ENCODE results near the gene MCM3AP. TPM values are rescaled to one million over a fixed set of nuclear protein-coding genes. Genes with fewer than 3 reads are reported as not detected.
"Not testable (repeated sequence)": the region's sequence is repeated elsewhere in the genome, so short reads cannot be mapped to it uniquely, and the experiment has no call there.

MCM3AP gene
- total RNA-seq, 2 donors from 2014 or later: 52.4 to 66.4 TPM

- intact Hi-C loops (cut with DNase I): loop anchor here in 1 of 2 donors (10.0 kb wide), 1 partner anchor 108 kb away; no protein-coding TSS in a partner anchor
- no peak for ATAC-seq
- no peak for DNase-seq
These were observed 32.6 kb downstream of the MCM3AP start for GRCh38 chr21:46252840-46253239.

- intact Hi-C loops (cut with DNase I): loop anchor here in 1 of 2 donors (10.0 kb wide), 1 partner anchor 105 kb away; no protein-coding TSS in a partner anchor
- ATAC-seq (no peak), DNase-seq (no peak)
These were observed 35.2 kb downstream of the MCM3AP start for GRCh38 chr21:46250146-46250725.

GRCh38 chr21:46248827-46249226 lies 36.6 kb downstream of the MCM3AP start:
- DNase-seq (no peak), ATAC-seq (no peak)
- intact Hi-C loops (cut with DNase I): no loop called here

GRCh38 chr21:46248422-46248782 lies 37.0 kb downstream of the MCM3AP start:
- intact Hi-C loops (cut with DNase I): no loop called here
- no peak for ATAC-seq
- DNase-seq: no peak

GRCh38 chr21:46247699-46248421 lies 37.6 kb downstream of the MCM3AP start:
- ATAC-seq (no peak), DNase-seq (no peak)
- intact Hi-C loops (cut with DNase I): no loop called here

GRCh38 chr21:46246345-46246744 lies 39.1 kb downstream of the MCM3AP start:
- no peak for DNase-seq
- ATAC-seq: no peak
- intact Hi-C loops (cut with DNase I): no loop called here

GRCh38 chr21:46245213-46245915 lies 40.0 kb downstream of the MCM3AP start:
- ATAC-seq (no peak), DNase-seq (no peak)
- intact Hi-C loops (cut with DNase I): no loop called here

- intact Hi-C loops (cut with DNase I): no loop called here
- no peak for ATAC-seq
- no peak for DNase-seq
These were observed 40.8 kb downstream of the MCM3AP start for GRCh38 chr21:46244602-46245001.

GRCh38 chr21:46243960-46244361 lies 41.5 kb downstream of the MCM3AP start:
- intact Hi-C loops (cut with DNase I): no loop called here
- ATAC-seq (no peak), DNase-seq (no peak)

- intact Hi-C loops (cut with DNase I): no loop called here
- DNase-seq (no peak), ATAC-seq (no peak)
These were observed 42.1 kb downstream of the MCM3AP start for GRCh38 chr21:46243325-46243724.

- ATAC-seq; intact Hi-C loops (cut with DNase I); DNase-seq: not testable (repeated sequence)
These were observed 43.8 kb downstream of the MCM3AP start for GRCh38 chr21:46241577-46241976.

GRCh38 chr21:46239817-46240325 lies 45.5 kb downstream of the MCM3AP start:
- intact Hi-C loops (cut with DNase I): loop anchor here in 1 of 2 donors (10.0 kb wide), 1 partner anchor 85 kb away; the partner anchor contains the start of gene FTCD
- no peak for ATAC-seq

GRCh38 chr21:46237474-46237873 lies 47.9 kb downstream of the MCM3AP start:
- ATAC-seq (no peak), DNase-seq (no peak)
- intact Hi-C loops (cut with DNase I): loop anchor here in 1 of 2 donors (10.0 kb wide), 1 partner anchor 83 kb away; the partner anchor contains the start of gene FTCD

More at GRCh38 chr21:46239817-46240325, 45.5 kb downstream of the MCM3AP start:
- no peak for DNase-seq

- intact Hi-C loops (cut with DNase I): loop anchor here (5.0 to 10.0 kb wide), 2 partner anchors 48 to 80 kb away; partner anchors contain the start of gene FTCD (in 1 of the 2)
- no peak for DNase-seq
- no peak for ATAC-seq
These were observed 50.9 kb downstream of the MCM3AP start for GRCh38 chr21:46234436-46234950.

- DNase-seq (no peak), ATAC-seq (no peak)
- intact Hi-C loops (cut with DNase I): loop anchor here (5.0 to 10.0 kb wide), 4 partner anchors 43 to 255 kb away; partner anchors contain the start of gene FTCD (in 1 of the 2)
These were observed 55.5 kb downstream of the MCM3AP start for GRCh38 chr21:46229923-46230260.

GRCh38 chr21:46229133-46229922 lies 56.1 kb downstream of the MCM3AP start:
- DNase-seq: no peak
- ATAC-seq: peak; percentile 13 to 52
- intact Hi-C loops (cut with DNase I): loop anchor here in 1 of 2 donors (5.0 to 10.0 kb wide), 2 partner anchors 42 to 255 kb away; no protein-coding TSS in a partner anchor

- ATAC-seq (peak; percentile 94), DNase-seq (peak; percentile 99)
- intact Hi-C loops (cut with DNase I): loop anchor here in 1 of 2 donors (5.0 to 10.0 kb wide), 2 partner anchors 41 to 254 kb away; no protein-coding TSS in a partner anchor
These were observed 56.9 kb downstream of the MCM3AP start, which contains the start of gene LSS for GRCh38 chr21:46228345-46229051. LSS (minus strand) TSS chr21:46228774; CDS start chr21:46228745, 29 bp downstream.
